Ishikawa (cell line): ENCODE results near the gene ZNFX1.

Experiments
- CEBPB ChIP-seq: IDR thresholded peaks from 2 replicates; pipeline ENCODE4 v1.6.1; 2012
- EGR1 ChIP-seq: IDR thresholded peaks from 2 replicates; pipeline ENCODE4 v1.6.1; 2012
- EP300 ChIP-seq: IDR thresholded peaks from 2 replicates; pipeline ENCODE4 v1.6.1; 2012; ENCODE audit warnings: borderline replicate concordance
- MAX ChIP-seq: IDR thresholded peaks from 2 replicates; pipeline ENCODE4 v1.6.1; 2012
- NFIC ChIP-seq: IDR thresholded peaks from 2 replicates; pipeline ENCODE4 v1.6.1; 2012
- REST ChIP-seq: IDR thresholded peaks from 2 replicates; pipeline ENCODE4 v1.6.1; 2012; ENCODE audit warnings: low read depth, mild to moderate bottlenecking
- TAF1 ChIP-seq: IDR thresholded peaks from 2 replicates; pipeline ENCODE4 v1.6.1; 2012; ENCODE audit warnings: low read depth, mild to moderate bottlenecking
- TCF12 ChIP-seq: IDR thresholded peaks from 2 replicates; pipeline ENCODE4 v1.6.1; 2012; ENCODE audit warnings: low read depth
- USF1 ChIP-seq: IDR thresholded peaks from 2 replicates; pipeline ENCODE4 v1.6.1; 2012
- YY1 ChIP-seq: IDR thresholded peaks from 2 replicates; pipeline ENCODE4 v1.6.1; 2012; ENCODE audit warnings: low read depth
- ZBTB7A ChIP-seq: IDR thresholded peaks from 2 replicates; pipeline ENCODE4 v1.6.1; 2012; ENCODE audit warnings: low read depth

- TF ChIP-seq EGR1, result no peak
- no peak for TF ChIP-seq CEBPB
- TF ChIP-seq REST, result no peak
- TF ChIP-seq MAX, result no peak
- TF ChIP-seq TAF1, result no peak
- no peak for TF ChIP-seq YY1
- no peak for TF ChIP-seq EP300
- TF ChIP-seq ZBTB7A, result no peak
- TF ChIP-seq NFIC, result no peak
- no peak for TF ChIP-seq TCF12
- no peak for TF ChIP-seq USF1
These were observed 5.2 kb downstream of the ZNFX1 start for GRCh38 chr20:49272654-49273053.
